Astrocyte of the cerebellum (primary cell): ENCODE measurements around the gene SLC25A51.
"Not testable (repeated sequence)": the region's sequence is repeated elsewhere in the genome, so short reads cannot be mapped to it uniquely, and the experiment has no call there.

Experiments used
- DNase-seq: peaks from one replicate; pipeline ENCODE4 v3.0.0-alpha.2; 2011; ENCODE audit warnings: low read depth
- H3K4me3 ChIP-seq: 2 replicates; pipeline ENCODE4 v1.5.1; 2011; ENCODE audit warnings: mild to moderate bottlenecking, low read depth, low read length, moderate library complexity
- in situ Hi-C: cut with HindIII; loops from 2 replicates; pipeline ENCODE4 v1.10.0; 2017; ENCODE audit warnings: low sequenced_read_pairs
- TF ChIP-seq, protein P1 (sequence below): IDR thresholded peaks from 2 replicates; pipeline ENCODE4 v1.5.1; 2012; ENCODE audit warnings: low read length, low read depth, moderate library complexity, mild to moderate bottlenecking; ENCODE audit errors: missing control alignments

Gene SLC25A51

DNA sequence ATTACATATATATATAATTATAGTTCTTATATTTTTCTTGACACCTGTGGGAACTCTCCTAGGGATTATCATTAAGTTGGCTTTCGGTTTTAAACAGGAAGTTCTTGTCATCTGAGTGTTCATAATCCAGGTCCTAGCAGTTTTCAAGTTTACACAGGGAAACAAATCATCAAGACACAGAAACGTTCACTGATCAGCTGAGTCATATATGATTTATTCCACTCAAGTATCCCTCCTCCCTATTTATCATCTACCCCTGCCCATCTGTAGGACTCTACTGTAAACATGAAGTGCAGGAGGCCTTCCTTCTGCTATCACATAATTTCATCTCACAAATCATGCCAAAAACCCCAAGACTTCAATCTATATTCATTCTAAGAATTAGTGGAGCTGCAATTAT lies 6.3 kb downstream of the SLC25A51 start:
- in situ Hi-C loops = no loop called here
- no peak for DNase-seq
- TF ChIP-seq, protein P1, sequence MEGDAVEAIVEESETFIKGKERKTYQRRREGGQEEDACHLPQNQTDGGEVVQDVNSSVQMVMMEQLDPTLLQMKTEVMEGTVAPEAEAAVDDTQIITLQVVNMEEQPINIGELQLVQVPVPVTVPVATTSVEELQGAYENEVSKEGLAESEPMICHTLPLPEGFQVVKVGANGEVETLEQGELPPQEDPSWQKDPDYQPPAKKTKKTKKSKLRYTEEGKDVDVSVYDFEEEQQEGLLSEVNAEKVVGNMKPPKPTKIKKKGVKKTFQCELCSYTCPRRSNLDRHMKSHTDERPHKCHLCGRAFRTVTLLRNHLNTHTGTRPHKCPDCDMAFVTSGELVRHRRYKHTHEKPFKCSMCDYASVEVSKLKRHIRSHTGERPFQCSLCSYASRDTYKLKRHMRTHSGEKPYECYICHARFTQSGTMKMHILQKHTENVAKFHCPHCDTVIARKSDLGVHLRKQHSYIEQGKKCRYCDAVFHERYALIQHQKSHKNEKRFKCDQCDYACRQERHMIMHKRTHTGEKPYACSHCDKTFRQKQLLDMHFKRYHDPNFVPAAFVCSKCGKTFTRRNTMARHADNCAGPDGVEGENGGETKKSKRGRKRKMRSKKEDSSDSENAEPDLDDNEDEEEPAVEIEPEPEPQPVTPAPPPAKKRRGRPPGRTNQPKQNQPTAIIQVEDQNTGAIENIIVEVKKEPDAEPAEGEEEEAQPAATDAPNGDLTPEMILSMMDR = no peak
- no peak overlapping the region for H3K4me3 ChIP-seq

DNA sequence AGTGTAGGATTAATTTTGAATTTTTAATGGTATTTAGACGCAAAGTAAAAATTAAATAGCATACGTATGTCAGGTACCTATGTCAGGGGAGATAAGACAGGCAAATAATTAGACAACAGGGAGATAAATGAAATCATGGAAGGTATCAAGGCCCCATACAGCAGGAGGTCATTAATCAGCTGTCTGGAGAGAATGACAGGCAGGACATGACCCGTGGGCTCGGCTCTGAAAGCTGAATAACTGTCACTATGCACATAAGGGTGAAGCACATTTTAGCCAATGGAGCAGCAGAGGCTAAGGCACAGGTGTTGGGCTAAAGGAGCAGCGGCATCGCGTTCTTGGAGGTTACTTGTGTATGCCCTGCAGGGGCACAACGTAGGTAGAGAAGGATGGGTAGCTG lies 11.9 kb downstream of the SLC25A51 start:
- TF ChIP-seq, protein P1 = no peak

DNA sequence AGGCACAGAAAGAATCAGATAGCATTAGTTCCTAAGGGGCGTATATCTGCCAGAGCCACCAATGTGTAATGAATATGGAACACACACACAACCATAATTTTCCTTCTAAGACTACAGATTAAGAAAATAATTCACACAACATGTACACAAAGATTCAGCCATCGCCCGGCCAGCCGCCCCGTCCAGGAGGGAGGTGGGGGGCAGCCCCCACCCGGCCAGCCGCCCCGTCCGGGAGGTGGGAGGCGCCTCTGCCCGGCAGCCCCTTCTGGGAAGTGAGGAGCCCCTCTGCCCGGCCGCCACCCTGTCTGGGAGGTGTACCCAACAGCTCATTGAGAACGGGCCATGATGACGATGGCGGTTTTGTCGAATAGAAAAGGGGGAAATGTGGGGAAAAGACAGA lies 12.9 kb downstream of the SLC25A51 start:
- H3K4me3 ChIP-seq, in situ Hi-C loops, DNase-seq: not testable (repeated sequence)

More for the DNA sequence above, 11.9 kb downstream of the SLC25A51 start:
- no peak for DNase-seq
- H3K4me3 ChIP-seq = no peak overlapping the region
- in situ Hi-C loops = no loop called here

DNA sequence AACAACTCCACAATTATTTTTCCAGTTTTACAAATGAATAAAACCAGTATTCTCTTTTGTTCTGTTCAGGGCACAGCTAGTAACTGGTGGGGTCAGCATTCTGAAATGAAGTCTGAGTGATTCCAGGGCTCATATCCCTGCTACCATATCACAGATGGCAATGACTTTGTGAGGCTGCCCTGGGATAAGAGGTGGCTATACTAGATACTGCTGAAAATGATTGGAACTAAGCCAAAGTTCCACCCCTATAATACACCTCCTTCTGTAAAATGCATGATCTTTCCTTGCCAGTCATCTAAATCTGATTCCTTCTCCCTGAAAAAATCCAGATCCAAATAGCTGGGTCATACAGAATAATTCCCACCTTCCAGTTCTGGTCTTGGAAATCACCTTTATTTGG lies 14.4 kb downstream of the SLC25A51 start:
- in situ Hi-C loops = no loop called here
- no peak for DNase-seq
- TF ChIP-seq, protein P1 = no peak
- H3K4me3 ChIP-seq = no peak overlapping the region

DNA sequence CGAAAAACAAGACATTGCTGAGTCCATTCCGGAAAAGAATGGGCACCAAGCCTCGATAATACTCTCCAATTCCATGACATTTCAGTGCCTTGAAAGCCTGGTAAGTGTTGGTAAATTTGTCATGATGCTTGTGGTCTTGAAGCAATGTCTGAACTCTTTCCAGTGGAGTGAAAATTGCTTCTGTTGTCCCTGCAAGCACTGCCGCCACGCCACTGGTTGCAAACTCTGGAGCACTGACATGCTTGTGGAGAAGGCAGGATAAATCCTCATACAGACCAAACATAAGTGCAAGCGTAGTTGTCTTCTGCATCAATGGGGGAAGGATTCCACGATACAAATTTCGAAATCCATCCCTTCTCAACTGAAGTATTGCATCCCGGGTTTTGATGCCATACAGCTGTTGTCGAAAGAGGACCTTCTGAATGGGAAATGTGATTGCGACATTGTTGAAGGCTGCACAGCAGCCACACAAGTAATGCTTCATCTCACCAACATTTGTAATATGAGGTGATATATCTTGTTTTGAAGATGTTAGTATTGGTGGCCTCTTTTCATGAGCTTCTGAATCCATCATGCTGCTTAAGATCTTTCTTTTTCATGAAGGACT lies 15.8 kb downstream of the SLC25A51 start:
- in situ Hi-C loops, H3K4me3 ChIP-seq, DNase-seq: not testable (repeated sequence)

DNA sequence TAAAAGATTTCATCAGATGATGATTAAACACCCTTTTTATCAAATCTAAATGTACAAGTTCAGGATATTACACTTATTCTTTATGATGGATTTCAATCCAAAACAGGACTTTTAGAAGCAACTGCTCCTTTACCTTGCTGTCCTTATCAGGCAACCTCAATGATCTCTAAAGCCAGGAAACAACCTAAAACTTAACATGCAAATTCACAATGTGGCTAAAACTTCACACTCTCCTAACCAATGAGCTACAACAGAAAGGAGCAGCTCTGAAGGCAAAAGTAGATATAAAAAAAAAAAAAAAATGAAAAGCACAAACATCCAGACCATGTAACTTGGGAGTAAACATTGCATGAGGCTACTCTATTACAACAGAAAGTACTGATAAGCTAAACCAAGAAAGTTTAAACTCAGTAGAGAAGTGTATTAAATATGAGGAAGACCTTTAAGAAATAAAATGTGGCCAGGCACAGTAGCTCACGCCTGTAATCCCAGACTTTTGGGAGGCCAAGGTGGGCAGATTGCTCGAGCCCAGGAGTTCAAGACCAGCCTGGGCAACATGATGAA lies 22.9 kb downstream of the SLC25A51 start:
- TF ChIP-seq, protein P1 = no peak
- DNase-seq = no peak
- H3K4me3 ChIP-seq = no peak overlapping the region
- in situ Hi-C loops = no loop called here

DNA sequence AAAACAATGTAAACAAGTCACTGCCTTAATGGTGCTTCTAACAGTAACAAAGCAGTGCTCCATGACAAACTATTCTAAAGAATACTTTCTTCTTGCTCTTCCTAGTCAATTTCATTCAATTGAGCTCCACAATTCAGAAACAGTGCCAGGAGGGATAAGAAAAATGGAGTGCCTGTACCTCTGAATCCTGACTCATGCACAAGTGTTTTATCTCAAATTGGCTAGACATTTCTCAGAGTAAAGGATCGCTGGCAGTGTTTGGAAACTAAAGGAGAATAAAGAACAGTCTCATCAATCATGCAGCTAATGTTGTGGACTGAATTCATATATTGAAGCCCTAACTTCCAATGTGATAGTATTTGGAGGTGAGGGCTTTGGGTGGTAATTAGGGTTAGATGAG lies 27.6 kb downstream of the SLC25A51 start:
- DNase-seq = no peak
- in situ Hi-C loops = no loop called here
- H3K4me3 ChIP-seq = no peak overlapping the region
- TF ChIP-seq, protein P1 = no peak
